ENCODE data around the gene YBEY. TPM values are rescaled to one million over a fixed set of nuclear protein-coding genes. Genes with fewer than 3 reads are reported as not detected.

The YBEY gene
- total and polyA plus RNA-seq, 12 donors: 4.0 to 46.0 (median 16.5) TPM

GRCh38 chr21:46284733-46285132 is 1.4 kb upstream of the YBEY start:
- TF ChIP-seq CTCF (IDR thresholded peaks at IDR 0.05) (no peak), POLR2A (IDR thresholded peaks at IDR 0.05) (no peak)
- 81 to 100% (median 90%) methylated on average over 1 of the region's 1 CpG for WGBS, 4 donors
- DNase-seq: no peak
- H3K36me3 ChIP-seq (replicated peaks in 1 of 2): peaks cover 0 to 44% of the 10 kb centered on the region in 2 donors
- intact Hi-C loops (cut with DNase I): no loop called here
- peaks cover 18 to 51% of the 10 kb centered on the region in 2 donors for H3K4me1 ChIP-seq (replicated peaks in 1 of 2)
- H3K4me3 ChIP-seq: peak overlapping the region in 1 of 4 donors; percentile 83
- H3K27me3 ChIP-seq: no peaks in the 10 kb centered on the region
- H3K9me3 ChIP-seq (replicated peaks in 1 of 3): no peaks in the 10 kb centered on the region
- peak overlapping the region in 1 of 5 donors; percentile 96 for H3K27ac ChIP-seq

GRCh38 chr21:46285206-46285661 is 908 bp upstream of the YBEY start, which contains the start of gene MCM3AP:
MCM3AP (minus strand) TSS chr21:46285611; CDS start chr21:46285286, 325 bp downstream.
- DNase-seq: no peak
- Histone ChIP-seq H3K4me3 (peak within 1 kb of the TSS; percentile 53 to 93 (median 80)), H3K27me3 (no peaks in the 10 kb centered on the region), H3K27ac (peak within 1 kb of the TSS; percentile 81 to 96 (median 94)), H3K4me1 (replicated peaks in 1 of 2) (peaks cover 18 to 51% of the 10 kb centered on the region in 2 donors), H3K36me3 (replicated peaks in 1 of 2) (peaks cover 0 to 38% of the 10 kb centered on the region in 2 donors), H3K9me3 (replicated peaks in 1 of 3) (no peaks in the 10 kb centered on the region)
- 24 to 33% (median 28%) methylated on average over 6 of the region's 6 CpGs for WGBS, 4 donors
- intact Hi-C loops (cut with DNase I): no loop called here
- TF ChIP-seq POLR2A (IDR thresholded peaks at IDR 0.05): no peak
- TF ChIP-seq CTCF (IDR thresholded peaks at IDR 0.05): no peak

- peaks cover 18 to 46% of the 10 kb centered on the region in 2 donors for H3K4me1 ChIP-seq (replicated peaks in 1 of 2)
- peak overlapping the region; percentile 53 to 93 (median 72) for H3K4me3 ChIP-seq
- intact Hi-C loops (cut with DNase I): no loop called here
- no peaks in the 10 kb centered on the region for H3K27me3 ChIP-seq
- DNase-seq: no peak
- no peaks in the 10 kb centered on the region for H3K9me3 ChIP-seq (replicated peaks in 1 of 3)
- TF ChIP-seq POLR2A (IDR thresholded peaks at IDR 0.05): no peak
- H3K27ac ChIP-seq: peak overlapping the region; percentile 81 to 96 (median 94)
- peaks cover 0 to 28% of the 10 kb centered on the region in 2 donors for H3K36me3 ChIP-seq (replicated peaks in 1 of 2)
- 0 to 1% (median 0%) methylated on average over 12 to 16 of the region's 16 CpGs for WGBS, 4 donors
Observed at GRCh38 chr21:46286648-46287002, 483 bp downstream of the YBEY start.

GRCh38 chr21:46287541-46287940 is 1.4 kb downstream of the YBEY start:
- intact Hi-C loops (cut with DNase I): no loop called here
- 86 to 90% (median 89%) methylated on average over 8 to 10 of the region's 10 CpGs for WGBS, 4 donors
- no peak overlapping the region for H3K4me3 ChIP-seq

More at GRCh38 chr21:46287541-46287940, 1.4 kb downstream of the YBEY start:
- Histone ChIP-seq H3K36me3 (replicated peaks in 1 of 2) (peaks cover 0 to 23% of the 10 kb centered on the region in 2 donors), H3K9me3 (replicated peaks in 1 of 3) (no peaks in the 10 kb centered on the region), H3K4me1 (replicated peaks in 1 of 2) (peaks cover 16 to 37% of the 10 kb centered on the region in 2 donors), H3K27ac (no peak overlapping the region), H3K27me3 (no peaks in the 10 kb centered on the region)
- no peak for DNase-seq
- TF ChIP-seq CTCF (IDR thresholded peaks at IDR 0.05) (no peak), POLR2A (IDR thresholded peaks at IDR 0.05) (no peak)
